Activated CD4-positive, alpha-beta T cell treated with anti-CD3 and anti-CD28 coated beads, Interleukin-2, amount 50 U/mL, for 24 hours (primary cell): ENCODE measurements around the gene DUSP7.

ENCODE experiments used
- DNase-seq, 2 donors: peaks; one replicate each; pipeline ENCODE4 v3.0.0-alpha.2; 2020; ENCODE audit warnings: low read depth in 1 of 2, low spot score in 1 of 2

Gene DUSP7

GRCh38 chr3:52012699-52013098, 43.7 kb downstream of the DUSP7 start:
- no peak for DNase-seq

DNA sequence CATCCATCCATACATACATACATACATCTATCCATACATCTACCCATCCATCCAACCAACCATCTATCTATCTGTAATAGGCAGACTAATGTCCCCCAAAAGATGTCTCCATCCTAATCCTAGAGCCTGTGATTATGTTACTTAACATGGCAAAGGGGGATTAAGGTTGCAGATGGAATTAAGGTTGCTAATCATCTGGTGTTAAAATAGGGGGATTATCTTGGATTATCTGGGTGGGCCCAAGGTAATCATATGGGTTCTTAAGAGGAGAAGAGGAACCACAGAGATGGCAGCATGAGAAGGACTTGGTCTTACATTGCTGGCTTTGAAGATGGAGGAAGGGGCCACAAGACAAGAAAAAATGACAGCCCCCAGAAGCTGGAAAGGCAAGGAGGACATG, 45.9 kb downstream of the DUSP7 start:
- DNase-seq = no peak

GRCh38 chr3:52007291-52007690, 49.1 kb downstream of the DUSP7 start:
- DNase-seq = no peak

DNA sequence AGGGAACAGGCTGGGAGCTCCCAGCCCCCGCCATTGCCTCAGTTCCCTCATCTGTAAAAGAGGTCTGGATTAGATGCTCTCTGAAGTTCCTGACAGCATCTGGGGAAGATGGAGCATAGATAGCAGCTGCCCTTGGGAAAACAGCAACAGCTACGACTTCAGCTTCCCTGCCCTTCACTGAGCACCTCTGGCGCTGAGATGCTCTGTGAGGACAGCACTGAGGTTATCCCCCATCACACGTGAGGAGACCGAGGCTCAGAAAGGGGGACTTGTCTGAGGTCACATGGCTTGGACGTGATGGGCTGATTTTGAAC, 49.6 kb downstream of the DUSP7 start:
- DNase-seq = no peak

DNA sequence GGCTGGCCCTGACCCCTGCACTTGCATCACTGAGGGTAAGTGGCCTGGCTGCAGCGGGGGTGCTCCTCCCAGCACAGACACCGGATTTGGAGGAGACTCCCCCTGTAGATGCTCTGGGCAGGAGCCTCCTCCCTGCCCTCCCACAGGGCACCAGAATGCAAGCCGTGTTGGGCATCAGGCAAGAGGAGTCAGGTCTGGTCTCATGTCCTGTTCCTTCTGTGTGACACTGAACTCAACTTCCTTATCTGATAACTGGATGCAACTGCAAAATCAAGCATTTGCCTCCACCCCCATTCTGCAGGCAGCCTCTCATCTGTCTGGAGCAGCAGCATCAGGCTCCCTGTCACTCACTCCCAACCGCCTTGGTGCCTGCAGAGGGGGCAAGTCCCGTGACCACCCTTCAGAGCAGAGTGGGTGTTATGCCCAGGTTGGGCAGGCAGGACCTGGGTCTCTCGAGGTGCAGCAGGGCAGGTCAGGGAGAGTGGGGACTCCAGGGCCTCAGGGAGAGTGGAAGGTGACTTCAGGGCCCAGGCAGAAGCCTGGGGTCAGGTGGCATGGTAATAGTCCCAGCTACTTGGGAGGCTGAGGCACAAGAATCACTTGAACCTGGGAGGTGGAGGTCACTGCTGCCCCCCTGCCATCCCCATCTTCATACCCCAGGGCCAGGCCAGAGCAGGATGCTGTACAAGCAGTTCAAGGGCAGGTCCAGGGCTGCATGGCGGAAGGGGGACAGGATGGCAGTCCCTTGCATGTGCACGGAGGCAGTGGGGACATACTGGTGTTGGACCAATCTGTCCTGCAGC, 50.2 kb downstream of the DUSP7 start:
- no peak for DNase-seq

DNA sequence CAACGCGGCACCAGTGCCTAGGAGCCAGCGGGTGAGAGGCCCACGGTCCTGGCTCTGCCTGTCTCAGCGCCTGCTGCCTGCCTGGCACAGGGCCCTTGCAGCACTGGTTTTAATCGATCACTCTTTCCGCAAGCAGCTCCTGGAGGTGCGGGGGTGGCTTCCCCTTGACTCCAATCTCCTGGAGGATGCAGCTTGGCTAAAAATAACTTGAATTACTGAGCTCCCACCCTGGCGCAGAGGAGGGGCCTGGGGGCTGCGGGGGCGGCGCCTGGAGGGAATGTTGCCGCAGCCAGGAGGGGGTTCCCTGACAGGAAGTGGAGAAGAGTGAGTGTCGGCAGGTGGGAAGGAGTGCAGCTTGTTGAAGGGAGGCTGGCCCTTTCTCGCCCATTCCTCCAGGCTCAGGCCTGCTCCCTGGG, 50.8 kb downstream of the DUSP7 start:
- no peak for DNase-seq

DNA sequence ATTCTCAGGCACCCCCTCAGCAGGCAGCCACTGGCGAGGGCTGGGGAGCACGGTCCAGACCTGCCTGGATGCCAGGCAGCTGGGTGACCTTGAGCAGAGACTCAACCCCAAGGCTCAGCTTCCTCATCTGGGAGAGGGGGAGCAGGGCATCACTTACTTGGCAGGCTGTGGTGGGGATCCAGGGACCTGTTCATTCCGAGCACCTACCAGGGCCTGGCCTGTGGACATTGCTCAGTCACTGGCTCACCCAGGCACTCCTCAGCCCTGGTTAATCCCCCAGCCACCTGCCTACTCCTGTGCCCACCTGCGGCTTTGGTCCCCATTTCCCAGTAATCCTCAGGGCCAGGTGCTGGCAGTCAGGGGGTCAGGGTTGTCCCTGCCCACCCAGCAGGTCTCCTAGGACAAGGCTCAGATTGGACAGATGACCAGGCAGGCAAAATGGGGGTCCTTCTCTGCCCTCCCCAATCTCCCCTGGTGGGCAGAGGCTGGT, 51.4 kb downstream of the DUSP7 start:
- no peak for DNase-seq

GRCh38 chr3:52004163-52004787, 52.1 kb downstream of the DUSP7 start:
- DNase-seq = no peak

GRCh38 chr3:52002748-52003147, 53.6 kb downstream of the DUSP7 start:
- no peak for DNase-seq

DNA sequence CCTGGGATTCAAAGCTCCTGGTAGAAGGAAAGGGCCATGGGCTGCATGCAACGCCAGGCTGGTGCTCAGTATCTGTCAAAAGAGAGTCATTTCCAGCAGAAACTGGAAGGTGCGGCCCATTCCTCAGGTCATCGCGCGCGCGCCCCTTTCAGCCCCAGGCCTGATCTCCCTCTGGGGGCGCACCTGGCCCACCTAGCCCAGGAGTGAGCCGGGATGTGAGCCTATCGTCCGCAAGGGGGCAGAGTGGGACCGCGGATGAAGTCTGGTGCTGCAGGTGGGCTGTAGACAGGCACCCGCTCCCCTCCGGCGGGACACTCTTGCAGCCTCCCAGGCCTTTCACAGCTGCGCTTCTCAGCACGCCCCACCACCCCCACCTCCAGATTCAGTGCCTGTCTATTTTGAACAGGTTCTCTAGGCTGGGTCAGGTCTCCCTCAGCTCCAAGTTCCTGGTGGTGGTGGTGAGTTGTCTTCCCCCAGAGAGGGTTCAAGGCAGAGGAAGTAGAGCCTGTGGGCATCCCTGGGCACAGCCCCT, 54.9 kb downstream of the DUSP7 start:
- DNase-seq = peak; percentile 72 to 77

DNA sequence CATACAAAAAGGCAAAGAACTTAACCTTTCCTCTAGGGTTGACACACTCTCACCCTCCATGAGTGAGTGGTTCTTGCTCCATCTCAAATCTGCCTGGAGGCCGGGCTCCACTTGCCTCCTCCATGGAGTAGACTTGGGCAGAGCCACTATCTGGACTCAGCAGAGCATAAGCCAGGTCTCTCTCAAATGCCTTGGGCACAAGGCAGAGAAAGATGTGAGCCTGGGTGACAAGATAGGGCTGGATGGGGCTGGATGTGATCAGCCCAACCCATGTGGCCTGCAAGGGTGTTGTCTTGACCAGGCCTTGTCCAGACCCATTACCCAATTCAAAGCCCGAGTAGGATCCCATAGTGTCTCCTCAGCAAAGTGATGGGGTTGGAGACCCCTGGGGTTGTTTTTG, 56.5 kb downstream of the DUSP7 start:
- DNase-seq = no peak
